HG02970 (cell line): ENCODE data around the gene CLEC20A.
"Not testable (repeated sequence)": the region's sequence is repeated elsewhere in the genome, so short reads cannot be mapped to it uniquely, and the experiment has no call there.

Experiments used
- ATAC-seq: cut with Tn5 transposase; IDR thresholded peaks from one replicate; pipeline ENCODE4 v1.9.1; 2021; ENCODE audit warnings: mild to moderate bottlenecking, moderate library complexity, moderate number of reproducible peaks; ENCODE audit not compliant: unreplicated experiment, low FRiP score

CLEC20A gene

DNA sequence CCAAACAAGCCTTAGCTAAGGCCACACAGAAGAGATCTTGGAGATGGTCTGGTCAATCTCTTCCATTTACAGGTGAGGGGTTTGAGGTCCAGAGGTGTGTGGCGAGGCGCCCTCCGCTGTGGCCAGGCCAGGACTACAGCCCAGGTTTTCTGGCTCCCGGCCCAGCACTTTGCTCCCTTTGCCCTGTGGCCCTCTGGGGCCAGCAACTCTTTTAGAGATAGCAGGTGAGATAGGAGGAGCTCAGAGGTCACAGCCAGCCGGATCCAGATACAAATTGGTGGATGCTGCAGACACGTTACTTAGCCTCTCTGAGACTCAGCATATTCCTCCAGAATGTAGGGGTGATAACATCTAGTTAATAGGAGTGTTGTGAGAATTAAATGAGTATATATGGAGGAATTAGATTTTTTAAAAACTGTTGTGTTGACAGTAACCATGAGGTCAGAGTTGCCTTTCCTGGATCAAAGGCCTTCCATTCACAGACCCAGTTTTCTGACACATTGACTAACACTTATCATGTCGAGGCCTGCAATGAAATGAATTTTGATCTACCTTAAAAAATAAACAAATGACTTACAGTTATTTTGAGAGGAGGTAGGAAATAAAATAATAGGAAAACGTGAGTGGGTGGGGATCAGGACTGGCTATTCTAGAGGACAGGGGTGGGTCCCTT is 32.7 kb upstream of the CLEC20A start:
- no peak for ATAC-seq

DNA sequence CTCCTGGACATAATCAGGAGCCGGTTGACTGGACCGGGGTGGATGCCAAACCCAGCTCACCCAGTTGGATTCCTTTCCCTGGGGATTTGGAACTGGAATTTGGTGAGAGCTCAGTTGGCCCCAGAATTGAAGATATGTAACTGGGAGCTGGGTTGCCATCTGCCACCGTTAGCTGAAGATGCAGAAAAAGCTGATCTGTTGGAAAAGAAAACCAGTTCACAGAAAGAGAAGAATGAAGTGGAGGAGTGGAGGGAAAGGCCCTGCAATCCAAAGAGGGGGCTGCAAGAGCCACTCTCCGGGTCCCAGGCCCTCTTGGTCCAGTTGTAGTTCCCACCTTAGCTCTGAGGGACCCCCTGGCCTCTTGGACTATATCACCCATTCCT is 32.2 kb upstream of the CLEC20A start:
- no peak for ATAC-seq

DNA sequence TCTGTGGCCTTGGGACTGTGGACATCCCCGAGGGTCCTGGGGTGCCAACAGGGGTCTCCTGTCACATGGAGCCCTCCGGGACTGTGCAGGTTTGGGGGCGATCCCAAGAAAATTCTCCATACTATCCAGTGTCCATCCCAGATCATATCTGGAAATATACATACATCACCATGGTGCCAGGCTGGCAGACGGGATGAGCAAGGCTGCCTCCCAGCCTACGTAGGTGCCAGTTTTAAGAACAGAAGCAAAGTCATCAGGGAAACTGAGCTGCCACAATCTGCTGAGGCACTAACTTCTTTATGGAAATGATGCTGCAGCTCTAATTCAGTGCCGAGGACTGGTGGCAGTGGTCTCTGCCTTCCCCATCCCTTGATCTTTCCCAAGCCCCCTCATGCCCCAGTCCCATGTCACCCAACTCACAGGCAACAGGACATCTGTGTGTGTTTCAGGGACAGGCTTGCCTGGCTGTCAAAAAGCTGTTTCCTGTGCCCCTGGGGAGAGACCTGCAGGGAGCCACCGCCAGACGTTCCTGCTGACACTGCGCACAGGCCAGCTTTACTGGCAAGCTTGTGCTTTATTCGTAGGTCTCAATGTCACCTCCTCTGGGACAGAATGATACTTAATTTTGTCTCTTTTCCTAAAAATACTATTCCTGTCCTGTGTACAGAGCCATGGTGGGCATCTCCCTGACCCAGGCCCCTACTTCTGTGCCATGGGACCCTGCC is 31.6 kb upstream of the CLEC20A start:
- ATAC-seq, result no peak

- no peak for ATAC-seq
These were observed 30.4 kb upstream of the CLEC20A start for GRCh38 chr1:178527117-178527516.

GRCh38 chr1:178521241-178521640 is 24.5 kb upstream of the CLEC20A start:
- ATAC-seq, result no peak

DNA sequence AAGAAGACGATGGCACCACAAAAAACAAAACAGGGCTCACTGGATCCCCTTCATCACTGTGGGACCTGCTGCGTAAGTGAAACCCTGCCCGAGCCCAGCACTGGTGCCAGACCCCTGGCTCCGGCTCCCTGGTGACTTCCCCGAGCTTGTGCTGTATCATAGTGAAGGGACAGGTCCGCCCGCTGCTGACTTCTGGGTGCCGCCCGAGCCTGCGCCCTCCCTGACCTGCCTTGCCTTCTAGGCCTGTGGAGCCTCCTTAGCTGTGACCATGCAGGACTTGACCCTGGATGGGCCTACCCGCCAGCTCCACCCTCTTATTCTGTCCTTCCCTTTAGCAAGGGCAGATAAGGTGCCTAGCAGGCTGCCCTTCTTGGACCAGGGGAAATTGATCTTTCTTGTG is 24.0 kb upstream of the CLEC20A start:
- ATAC-seq, result no peak

DNA sequence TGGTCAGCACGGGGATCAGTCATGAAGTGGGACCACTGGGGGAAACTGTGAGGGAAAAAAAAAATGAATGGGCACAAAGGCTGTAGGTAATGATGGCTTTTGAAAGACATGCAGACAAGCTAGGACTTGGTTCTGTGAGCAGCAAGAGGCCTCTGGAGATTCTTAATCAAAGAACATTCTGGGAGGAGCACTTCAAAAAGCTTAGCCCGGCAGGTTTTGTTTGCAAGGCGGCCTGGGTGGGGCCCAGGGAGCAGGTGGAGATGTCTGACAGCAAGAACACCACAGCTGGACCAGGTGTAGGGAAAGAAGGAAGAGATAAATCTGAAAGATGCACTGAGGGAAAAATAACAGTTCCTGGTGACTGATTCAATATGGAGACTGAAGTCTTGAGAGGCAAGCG is 22.1 kb upstream of the CLEC20A start:
- ATAC-seq, result no peak

DNA sequence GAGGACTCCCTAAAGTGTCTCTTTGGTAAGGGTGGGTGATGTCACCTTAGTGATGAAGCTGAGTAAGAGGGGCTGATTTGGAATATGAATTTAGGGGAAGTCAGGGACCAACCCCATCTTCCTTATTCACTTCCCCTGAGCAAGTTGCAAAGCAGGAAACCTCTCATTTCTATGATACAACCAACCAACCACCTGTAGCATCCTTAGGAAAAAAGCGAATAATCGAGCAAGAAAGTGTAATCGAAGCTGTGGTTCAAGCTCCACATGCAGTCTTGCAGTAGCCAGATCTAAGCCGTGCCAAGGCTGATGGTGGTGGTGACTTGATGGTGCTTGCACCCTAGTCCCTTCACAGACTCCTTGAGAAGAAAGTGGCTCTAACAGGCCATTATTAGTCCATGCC is 19.3 kb upstream of the CLEC20A start:
- no peak for ATAC-seq

DNA sequence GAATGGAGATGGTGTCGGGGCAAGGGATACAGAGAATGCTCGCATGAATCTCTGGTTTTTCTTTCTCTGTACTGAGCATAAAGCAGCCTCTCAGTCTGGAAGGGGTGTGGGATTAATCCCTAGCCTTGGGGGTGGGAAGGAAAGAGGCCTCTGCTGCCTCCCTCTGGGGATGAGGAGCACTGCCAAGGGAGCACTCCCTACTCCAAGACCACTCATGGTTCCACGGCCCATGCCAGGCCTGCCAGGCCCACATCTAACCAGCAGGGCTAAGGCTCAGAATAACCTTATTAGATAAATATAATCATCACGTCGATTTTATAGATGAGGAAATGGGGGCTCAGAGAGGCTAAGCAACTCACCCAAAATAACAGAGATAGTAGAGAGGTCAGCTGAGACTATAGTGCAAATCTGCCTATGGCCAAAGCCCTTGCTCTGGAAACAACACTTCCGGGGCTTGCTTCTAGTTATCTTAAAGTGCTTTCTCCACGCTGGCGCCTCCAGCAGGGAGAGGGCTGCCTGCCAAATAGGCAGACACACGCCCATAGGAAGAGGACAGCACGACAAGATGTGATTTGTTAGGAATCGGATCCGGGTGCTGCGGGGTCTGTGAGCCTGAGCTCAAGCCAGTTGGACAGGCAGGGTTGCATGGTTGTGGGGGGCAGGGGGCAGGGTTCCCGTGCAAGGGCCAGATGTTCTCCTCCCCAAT is 16.7 kb upstream of the CLEC20A start:
- no peak for ATAC-seq

- ATAC-seq, result no peak
These were observed 16.0 kb upstream of the CLEC20A start, which contains the start of gene TEX35 for GRCh38 chr1:178512566-178513277. Gene TEX35 (plus strand): TSS chr1:178513109. CDS start chr1:178513189, 80 bp downstream.

DNA sequence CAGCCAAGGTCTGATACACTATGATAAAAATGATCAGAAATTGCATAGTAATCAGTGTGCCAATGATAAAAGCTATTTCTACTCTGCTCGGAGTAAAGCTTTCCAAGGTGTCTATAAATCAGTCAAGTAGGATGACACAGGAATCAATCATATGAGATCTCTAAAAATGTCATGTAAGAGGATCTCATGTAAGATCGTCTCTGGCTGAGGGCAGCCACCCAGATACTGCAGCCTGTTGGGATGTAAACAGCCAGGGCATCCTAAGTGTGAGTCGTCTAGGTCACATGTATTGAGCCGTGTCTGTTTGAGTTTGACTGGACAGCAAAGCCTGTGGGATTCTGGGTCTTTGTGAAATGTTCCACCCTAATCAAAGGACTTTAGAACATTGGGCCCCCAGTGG is 13.4 kb upstream of the CLEC20A start:
- no peak for ATAC-seq

- no peak for ATAC-seq
These were observed 12.7 kb upstream of the CLEC20A start for GRCh38 chr1:178509414-178510007.

GRCh38 chr1:178506669-178507068 is 9.9 kb upstream of the CLEC20A start:
- ATAC-seq, result no peak

- no peak for ATAC-seq
These were observed 9.4 kb upstream of the CLEC20A start for GRCh38 chr1:178506177-178506576.

DNA sequence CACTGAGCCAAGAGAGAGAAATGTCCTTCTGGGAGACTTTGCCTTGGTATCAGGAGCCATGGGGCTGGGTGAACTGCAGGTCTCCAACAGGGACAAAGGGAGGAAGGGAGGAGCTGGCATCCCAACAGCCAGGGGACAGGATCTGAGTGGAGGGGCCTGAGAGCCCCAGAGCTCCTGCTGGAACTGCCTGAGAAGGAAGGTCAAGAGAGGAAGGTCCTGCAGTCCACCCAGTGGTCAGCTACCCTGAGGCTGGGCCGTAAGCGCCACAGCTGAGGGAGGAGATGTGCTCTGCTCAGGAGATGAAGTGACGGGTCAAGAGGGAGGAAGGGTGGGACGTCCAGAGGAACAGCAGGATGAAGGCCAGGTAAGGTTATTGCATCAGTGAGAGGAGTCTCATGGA is 7.5 kb upstream of the CLEC20A start:
- ATAC-seq, result no peak

- ATAC-seq, result no peak
These were observed 7.1 kb upstream of the CLEC20A start for GRCh38 chr1:178503849-178504248.

- not testable (repeated sequence) for ATAC-seq
These were observed 6.6 kb upstream of the CLEC20A start for GRCh38 chr1:178503316-178503715.

GRCh38 chr1:178502856-178503255 is 6.1 kb upstream of the CLEC20A start:
- no peak for ATAC-seq

- no peak for ATAC-seq
These were observed 5.6 kb upstream of the CLEC20A start for GRCh38 chr1:178502330-178502714.

DNA sequence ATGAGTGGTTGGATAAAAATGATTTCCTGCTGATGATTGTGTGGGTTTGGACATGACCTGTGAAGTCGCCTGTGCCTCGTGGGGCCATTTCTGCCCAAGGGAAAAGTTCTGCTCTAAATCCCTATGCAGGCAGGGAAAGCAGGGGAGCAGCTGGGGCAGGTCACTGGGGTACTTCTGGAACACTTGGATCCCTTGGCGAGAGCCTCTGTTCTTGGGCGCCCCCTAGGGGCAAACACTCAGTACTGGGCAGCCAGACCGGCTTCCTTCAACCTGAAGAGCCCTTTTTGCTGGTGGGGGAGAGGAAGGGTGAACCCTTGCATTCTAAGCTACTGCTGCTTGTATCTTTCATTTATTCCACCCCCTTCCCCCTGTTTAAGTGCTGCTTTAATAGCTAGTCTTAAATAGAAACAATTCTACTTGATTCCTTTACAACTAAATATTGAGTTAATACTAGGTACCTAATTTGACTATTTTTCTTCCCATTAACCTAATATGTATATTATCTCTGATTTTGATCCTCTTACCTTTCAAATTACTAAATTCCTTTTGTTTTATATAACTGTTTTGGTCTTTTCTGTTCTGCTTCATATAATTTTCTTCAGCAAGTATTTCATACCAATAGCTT is 5.1 kb upstream of the CLEC20A start:
- ATAC-seq, result peak; percentile 60
